PC-3 (cell line): ENCODE measurements around the gene PACS1.

Experiments
- CTCF ChIP-seq: fragments of 300-600 bp; sonication (generic); conservative IDR thresholded peaks from 2 replicates; pipeline ENCODE4 v1.5.1; 2017; ENCODE audit warnings: antibody characterized with exemption, low read depth, mild to moderate bottlenecking, low read length
- EZH2 ChIP-seq: fragments of 300-600 bp; sonication (generic); IDR thresholded peaks from one replicate; pipeline ENCODE4 v1.6.1; 2017; ENCODE audit warnings: antibody characterized with exemption, mild to moderate bottlenecking, low read length; ENCODE audit not compliant: unreplicated experiment

GRCh38 chr11:66224226-66224855 lies 154.3 kb downstream of the PACS1 start:
- no peak for TF ChIP-seq CTCF
- no peak for TF ChIP-seq EZH2
